ENCODE data around the gene PYGL.

PYGL gene

DNA sequence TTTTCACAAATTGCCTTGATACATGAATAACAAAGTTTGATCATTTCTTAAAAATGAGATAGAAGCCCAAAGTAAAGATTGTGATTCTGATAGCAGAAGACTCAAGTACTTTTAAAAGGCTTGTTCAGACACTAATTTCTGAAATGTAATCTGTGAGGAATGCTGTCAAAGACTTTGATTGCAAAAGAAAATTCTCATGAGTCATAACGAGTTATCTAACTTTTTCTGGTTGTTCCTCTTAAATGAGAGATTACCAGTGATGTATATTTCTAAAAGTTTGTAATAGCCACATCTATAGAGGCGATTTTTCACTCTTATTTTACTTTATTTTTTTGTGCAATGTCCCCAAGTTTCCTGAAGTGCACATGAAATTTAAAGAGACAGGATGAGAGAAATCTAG is 7.0 kb downstream of the PYGL start:
- CTCF ChIA-PET = interaction anchor here (1.3 to 1.9 kb wide), 2 partner anchors 12 to 282 kb away, joined by 4 to 6 read pairs; no protein-coding TSS in a partner anchor
- POLR2A ChIA-PET = interaction anchor here (0.7 to 0.9 kb wide), 2 partner anchors 9 to 369 kb away, joined by 3 read pairs; no protein-coding TSS in a partner anchor

DNA sequence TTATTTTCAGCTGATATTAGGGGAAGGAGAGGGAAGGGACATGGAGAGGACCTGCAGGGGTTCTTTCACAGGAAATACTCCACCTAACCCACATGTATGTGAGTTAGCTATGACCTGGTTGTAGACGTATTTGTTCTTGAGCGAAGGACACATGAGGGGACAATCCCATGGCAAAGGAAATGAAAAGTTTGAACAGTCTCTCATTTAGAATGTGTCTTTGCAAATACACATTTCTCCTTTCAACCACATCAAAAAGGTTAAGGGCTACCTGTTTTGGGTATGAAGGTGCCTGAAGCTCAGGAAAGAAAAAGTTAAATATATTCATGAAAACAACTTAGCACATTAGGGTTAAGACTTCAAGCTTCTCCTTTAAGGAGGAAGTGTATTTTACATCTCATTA is 7.4 kb downstream of the PYGL start:
- ChIA-PET CTCF (interaction anchor here (1.3 to 1.9 kb wide), 2 partner anchors 11 to 282 kb away, joined by 4 to 6 read pairs; no protein-coding TSS in a partner anchor), POLR2A (interaction anchor here (0.7 to 0.9 kb wide), 2 partner anchors 9 to 369 kb away, joined by 3 read pairs; no protein-coding TSS in a partner anchor)
- H3K4me3 ChIP-seq (ENCODE audit: low read depth, low read length) = no peak overlapping the region
- DNase-seq (ENCODE audit: low read depth, low spot score) = no peak
- TF ChIP-seq, protein P1, sequence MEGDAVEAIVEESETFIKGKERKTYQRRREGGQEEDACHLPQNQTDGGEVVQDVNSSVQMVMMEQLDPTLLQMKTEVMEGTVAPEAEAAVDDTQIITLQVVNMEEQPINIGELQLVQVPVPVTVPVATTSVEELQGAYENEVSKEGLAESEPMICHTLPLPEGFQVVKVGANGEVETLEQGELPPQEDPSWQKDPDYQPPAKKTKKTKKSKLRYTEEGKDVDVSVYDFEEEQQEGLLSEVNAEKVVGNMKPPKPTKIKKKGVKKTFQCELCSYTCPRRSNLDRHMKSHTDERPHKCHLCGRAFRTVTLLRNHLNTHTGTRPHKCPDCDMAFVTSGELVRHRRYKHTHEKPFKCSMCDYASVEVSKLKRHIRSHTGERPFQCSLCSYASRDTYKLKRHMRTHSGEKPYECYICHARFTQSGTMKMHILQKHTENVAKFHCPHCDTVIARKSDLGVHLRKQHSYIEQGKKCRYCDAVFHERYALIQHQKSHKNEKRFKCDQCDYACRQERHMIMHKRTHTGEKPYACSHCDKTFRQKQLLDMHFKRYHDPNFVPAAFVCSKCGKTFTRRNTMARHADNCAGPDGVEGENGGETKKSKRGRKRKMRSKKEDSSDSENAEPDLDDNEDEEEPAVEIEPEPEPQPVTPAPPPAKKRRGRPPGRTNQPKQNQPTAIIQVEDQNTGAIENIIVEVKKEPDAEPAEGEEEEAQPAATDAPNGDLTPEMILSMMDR (IDR thresholded peaks at IDR 0.05; ENCODE audit: insufficient read depth, low read length, missing control alignments) = no peak

More for the DNA sequence above, 7.0 kb downstream of the PYGL start:
- no peak overlapping the region for H3K4me3 ChIP-seq (ENCODE audit: low read depth, low read length)
- peak; percentile 46 for DNase-seq (ENCODE audit: low read depth, low spot score)
- TF ChIP-seq, protein P1 (IDR thresholded peaks at IDR 0.05; ENCODE audit: insufficient read depth, low read length, missing control alignments) = no peak

DNA sequence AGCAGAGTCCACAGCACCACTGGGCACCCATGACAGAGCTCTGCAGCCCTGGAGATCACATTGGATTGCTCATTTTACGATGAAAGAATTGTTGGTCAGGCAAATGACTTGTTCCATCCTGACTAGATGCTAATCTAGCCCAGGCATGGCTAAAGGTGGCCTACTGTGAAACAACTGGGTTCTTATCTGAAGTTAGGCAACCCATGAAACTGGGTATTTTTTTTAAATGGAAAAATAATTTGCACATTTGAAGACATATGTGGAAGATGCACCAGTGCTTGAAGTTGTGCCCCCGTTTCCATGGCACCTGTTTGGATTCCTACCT is 8.3 kb downstream of the PYGL start:
- ChIA-PET CTCF (interaction anchor here (1.2 to 1.9 kb wide), 3 partner anchors 11 to 23 kb away, joined by 4 to 6 read pairs (median 5); no protein-coding TSS in a partner anchor), POLR2A (interaction anchor here (0.8 kb wide), 1 partner anchor 8 kb away, joined by 3 read pairs; the partner anchor contains the start of gene PYGL)
- H3K4me3 ChIP-seq (ENCODE audit: low read depth, low read length) = no peak overlapping the region
- TF ChIP-seq, protein P1 (IDR thresholded peaks at IDR 0.05; ENCODE audit: insufficient read depth, low read length, missing control alignments) = no peak
- DNase-seq (ENCODE audit: low read depth, low spot score) = no peak

DNA sequence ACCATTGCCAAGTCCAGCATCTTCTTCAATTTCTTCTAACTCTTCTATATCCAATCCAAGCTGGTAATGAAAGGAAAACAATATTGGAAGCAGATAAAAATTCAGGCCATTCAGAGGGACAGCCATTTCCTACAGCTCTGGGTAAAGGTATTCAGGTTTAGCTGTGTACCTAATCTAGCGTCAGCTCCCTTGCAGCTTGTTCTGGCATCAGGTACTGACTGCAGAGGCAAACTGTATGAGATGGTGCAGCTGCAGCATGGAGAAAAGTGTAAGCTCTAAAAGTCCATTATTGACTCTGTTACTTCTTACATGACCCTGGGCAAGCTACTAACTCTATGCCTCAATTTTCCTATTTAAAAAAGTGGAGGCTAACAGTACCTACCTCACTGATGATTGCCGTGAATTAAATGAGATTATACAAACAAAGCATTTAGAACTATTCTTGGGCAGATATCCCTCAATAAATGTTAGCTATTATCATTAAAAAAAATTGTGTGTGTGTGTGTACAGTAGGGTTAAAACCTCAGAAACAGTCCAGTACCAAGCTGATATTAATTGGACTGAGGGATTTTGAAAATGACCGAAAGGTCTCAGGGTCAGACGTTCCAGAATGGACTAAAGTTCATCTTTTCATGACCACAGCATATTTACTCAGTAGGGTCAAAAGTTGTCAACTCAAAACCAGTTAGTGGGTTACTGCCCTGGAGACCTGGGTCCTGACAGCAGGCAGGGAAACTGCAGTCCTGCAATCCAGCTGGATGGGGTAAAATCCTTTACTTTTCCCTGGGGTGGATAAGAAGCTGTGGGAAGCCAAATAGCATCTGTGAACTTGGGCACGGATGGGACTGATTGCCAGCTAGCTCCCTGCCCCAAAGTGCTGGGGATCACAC is 8.9 kb downstream of the PYGL start:
- ChIA-PET POLR2A (interaction anchor here (0.8 kb wide), 2 partner anchors 8 to 9 kb away, joined by 3 read pairs; partner anchors contain the start of gene PYGL), CTCF (interaction anchor here (1.2 to 1.9 kb wide), 3 partner anchors 10 to 23 kb away, joined by 4 to 6 read pairs (median 5); no protein-coding TSS in a partner anchor)
- TF ChIP-seq, protein P1 (IDR thresholded peaks at IDR 0.05; ENCODE audit: insufficient read depth, low read length, missing control alignments) = no peak
- no peak for DNase-seq (ENCODE audit: low read depth, low spot score)
- H3K4me3 ChIP-seq (ENCODE audit: low read depth, low read length) = no peak overlapping the region

DNA sequence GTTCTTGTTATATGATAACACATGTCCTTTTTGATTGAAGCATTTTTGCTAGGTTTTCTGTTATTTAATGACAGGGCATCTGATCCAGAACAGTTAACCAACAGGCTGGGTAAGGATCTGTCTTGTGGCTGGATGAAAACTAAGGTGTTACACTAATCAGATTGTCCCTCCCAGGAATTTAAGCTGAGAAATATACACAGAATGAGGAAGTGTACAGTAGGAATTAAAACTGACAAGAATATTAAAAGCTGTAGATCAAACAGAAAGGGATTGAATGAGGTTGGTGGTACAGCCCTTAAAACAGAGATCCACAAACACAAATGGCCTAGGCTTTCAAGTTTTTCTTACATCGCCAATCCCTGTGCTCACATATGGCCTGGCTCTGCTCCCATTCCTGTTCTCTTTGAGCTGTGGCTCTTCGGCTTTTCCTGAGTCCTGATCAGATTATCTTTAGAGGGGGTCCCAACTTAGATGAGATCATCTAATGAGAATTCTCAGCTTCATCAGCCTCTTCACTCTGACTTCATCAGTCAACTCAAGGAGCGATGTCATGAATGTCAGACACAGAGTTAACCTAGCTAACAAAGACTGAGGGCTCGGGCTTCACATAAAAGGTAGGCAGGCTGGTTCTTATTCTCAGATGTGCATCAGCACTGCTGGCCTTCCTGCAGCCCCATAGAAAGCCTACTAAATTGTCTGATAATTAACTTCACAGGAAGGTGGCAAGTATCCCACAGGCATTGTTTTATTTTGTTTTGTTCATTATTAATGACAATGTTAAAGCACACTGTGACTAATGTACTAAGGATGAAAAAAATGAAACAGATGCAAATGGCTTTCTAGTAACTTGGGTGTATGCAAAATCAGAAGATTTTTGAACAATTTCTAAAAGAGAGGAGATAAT is 11.4 kb downstream of the PYGL start:
- ChIA-PET CTCF (interaction anchor here (0.6 to 1.8 kb wide), 3 partner anchors 9 to 72 kb away, joined by 3 to 4 read pairs (median 3); no protein-coding TSS in a partner anchor), POLR2A (no interaction called here)
- no peak overlapping the region for H3K4me3 ChIP-seq (ENCODE audit: low read depth, low read length)
- no peak for DNase-seq (ENCODE audit: low read depth, low spot score)
- TF ChIP-seq, protein P1 (IDR thresholded peaks at IDR 0.05; ENCODE audit: insufficient read depth, low read length, missing control alignments) = no peak
